T47D (cell line): ENCODE results near the gene SLC31A1.

Experiments
- DNase-seq, 2 experiments: peaks; one replicate each; pipeline versions ENCODE4 v3.0.0 to v3.0.0-alpha.2; 2011 to 2012; ENCODE audit warnings: low read depth in 1 of 2, low spot score in 1 of 2
- JUND ChIP-seq: IDR thresholded peaks from 2 replicates; pipeline ENCODE4 v1.6.1; 2012; ENCODE audit warnings: low read depth
- in situ Hi-C: cut with HindIII; loops from 2 replicates; pipeline ENCODE4 v1.10.0; 2016; ENCODE audit warnings: low sequenced_read_pairs, low pct_unique_long_range_greater_than_20kb

The SLC31A1 gene

GRCh38 chr9:113221003-113221799 is at the start of gene SLC31A1, which contains the start of gene FKBP15:
Gene SLC31A1, plus strand, starts transcription at chr9:113221544. Its CDS starts 34,605 bp downstream, at chr9:113256149.
Gene FKBP15, minus strand, starts transcription at chr9:113221277. Its CDS starts 34 bp downstream, at chr9:113221243.
- no peak for TF ChIP-seq JUND
- DNase-seq: peak; percentile 95 to 99
- in situ Hi-C loops: no loop called here

DNA sequence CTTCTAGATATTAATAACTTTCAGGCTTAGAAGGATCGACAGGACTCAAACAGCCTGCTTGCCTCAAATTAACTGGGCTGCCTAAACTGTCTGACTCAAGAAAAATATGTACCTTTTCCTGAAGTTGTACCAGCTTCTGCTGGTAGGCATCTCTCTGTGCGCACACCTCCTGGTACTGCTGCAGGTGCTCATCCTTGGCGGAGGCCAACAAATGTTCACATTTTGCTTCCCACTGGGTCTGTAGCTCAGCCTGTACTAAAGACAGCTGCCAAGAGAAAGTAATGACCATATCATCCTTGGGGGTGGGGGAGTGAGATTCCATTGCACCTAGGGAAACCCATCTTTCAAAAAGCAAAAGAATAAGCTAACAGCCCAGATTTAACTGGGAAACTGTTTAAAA is 48.0 kb upstream of the SLC31A1 start:
- in situ Hi-C loops: no loop called here
- no peak for TF ChIP-seq JUND
- DNase-seq: no peak

DNA sequence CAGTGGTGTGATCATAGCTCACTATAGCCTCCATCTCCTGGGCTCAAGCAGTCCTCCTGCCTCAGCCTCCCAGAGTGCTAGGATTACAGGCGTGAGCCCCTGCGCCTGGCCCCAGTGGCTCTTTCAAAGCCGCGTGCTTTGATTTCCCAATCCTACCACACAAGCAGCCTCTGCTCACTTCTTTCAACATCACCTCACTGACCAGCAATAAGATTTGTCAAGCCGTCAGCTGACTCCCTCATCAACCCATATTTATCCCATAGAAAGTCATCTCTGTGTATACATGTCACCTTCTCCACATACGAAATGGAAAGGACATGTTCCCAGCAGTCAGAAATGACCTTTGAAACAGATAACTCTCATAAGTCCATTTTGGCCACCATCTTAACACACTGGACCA is 44.5 kb upstream of the SLC31A1 start:
- TF ChIP-seq JUND: no peak
- in situ Hi-C loops: no loop called here
- DNase-seq: no peak

- no peak for TF ChIP-seq JUND
- in situ Hi-C loops: no loop called here
- DNase-seq: no peak
Observed at GRCh38 chr9:113177251-113177650, 44.1 kb upstream of the SLC31A1 start.

- DNase-seq: no peak
- TF ChIP-seq JUND: no peak
- in situ Hi-C loops: no loop called here
Observed at GRCh38 chr9:113178087-113178486, 43.3 kb upstream of the SLC31A1 start.

- no peak for DNase-seq
- TF ChIP-seq JUND: no peak
- in situ Hi-C loops: no loop called here
Observed at GRCh38 chr9:113179839-113180238, 41.5 kb upstream of the SLC31A1 start.

- in situ Hi-C loops: no loop called here
- no peak for TF ChIP-seq JUND
- no peak for DNase-seq
Observed at GRCh38 chr9:113181165-113181564, 40.2 kb upstream of the SLC31A1 start.

DNA sequence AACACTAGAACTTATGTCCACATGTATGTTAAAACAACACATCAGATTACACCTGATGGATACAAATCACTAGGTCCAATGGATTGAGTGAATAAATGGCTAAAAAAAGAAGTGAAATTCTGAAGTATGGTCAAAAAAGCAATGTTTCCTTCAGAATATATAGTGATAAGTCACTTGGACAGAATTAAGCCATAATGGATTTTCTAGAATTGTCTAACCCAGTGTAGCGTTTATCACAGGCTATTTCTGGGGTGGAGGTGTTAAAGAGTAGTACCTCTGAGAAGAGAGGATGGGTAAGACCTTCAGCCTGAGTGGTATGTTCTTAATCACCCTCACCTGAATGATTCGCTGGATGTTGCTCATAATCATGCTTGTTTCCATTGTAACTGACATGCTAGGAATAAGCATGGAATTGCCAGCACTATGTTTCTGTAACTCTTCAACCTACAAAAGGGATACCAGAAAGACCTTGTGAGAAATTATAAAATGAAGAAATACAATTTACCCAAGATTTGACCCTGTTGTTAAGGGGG is 37.3 kb upstream of the SLC31A1 start:
- no peak for TF ChIP-seq JUND
- in situ Hi-C loops: no loop called here
- DNase-seq: no peak

DNA sequence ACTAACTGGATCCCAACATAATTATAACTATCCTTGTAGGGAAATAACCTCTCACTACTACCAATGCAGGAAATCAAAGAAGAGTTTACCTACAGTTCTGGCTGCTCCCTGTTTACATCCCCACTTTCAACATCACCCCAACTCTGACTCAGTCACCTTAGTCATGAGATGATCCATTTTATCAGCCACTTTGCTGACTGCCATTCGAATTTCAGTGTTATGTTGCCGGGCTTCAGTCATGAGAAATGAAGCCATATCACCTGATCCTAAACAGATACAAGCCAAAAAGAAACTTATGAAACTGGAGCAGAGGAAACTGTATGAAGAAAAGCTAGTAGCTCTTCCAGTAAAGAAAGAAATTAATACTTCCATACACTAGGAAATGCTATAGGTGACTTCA is 36.8 kb upstream of the SLC31A1 start:
- in situ Hi-C loops: no loop called here
- TF ChIP-seq JUND: no peak
- no peak for DNase-seq

DNA sequence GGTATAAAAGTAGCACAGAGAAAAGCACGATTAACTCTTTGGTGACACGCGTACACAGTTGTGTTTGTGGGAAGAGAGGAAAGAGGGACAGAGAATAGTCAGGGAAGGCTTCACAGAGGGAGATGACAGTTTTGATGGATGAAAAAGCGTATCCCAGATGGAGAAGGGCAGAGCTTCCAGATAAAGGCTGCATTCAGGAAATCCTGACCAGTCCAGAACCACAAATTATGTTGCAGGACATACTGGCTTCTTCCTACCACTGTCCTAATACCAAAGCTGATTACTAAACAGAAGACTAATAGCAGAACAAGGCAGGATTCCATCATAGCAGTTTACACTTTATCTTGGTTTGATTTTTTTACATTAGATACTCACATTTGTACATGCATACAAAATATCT is 36.1 kb upstream of the SLC31A1 start:
- DNase-seq: no peak
- TF ChIP-seq JUND: no peak
- in situ Hi-C loops: no loop called here

- no peak for TF ChIP-seq JUND
- in situ Hi-C loops: no loop called here
- DNase-seq: no peak
Observed at GRCh38 chr9:113186137-113186755, 35.1 kb upstream of the SLC31A1 start.

DNA sequence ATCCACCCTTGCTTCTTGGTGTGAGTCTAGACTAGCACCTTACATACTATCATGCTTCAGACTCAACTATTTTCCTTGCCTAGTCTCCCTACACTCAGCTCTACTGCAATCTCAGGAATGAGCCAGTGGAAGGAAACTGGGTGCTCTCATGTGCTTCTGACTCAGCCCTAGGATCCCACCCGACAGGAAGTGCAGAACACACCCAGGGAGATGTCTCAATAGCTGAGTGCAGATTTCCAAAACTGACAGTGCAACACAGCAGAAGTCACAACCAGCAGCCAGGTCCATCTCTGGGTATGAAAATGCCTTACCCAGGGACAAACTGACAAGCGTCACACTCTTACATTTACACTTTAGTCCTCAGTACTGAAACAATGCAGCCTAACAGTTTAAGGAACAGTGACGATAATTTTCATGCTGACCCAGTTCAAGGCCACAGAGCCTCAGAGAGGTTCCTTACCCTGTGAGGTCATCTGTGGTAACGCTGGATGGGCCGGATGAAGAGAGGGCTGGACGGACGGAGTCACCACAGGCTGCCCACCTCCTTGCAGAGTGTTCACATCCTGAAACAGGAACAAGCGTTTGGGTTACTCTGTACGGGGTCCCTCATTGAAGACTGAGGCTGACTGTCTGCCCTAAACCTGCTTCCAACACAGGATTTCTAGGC is 33.3 kb upstream of the SLC31A1 start:
- no peak for TF ChIP-seq JUND
- in situ Hi-C loops: no loop called here
- no peak for DNase-seq

GRCh38 chr9:113192455-113192854 is 28.9 kb upstream of the SLC31A1 start:
- TF ChIP-seq JUND: no peak
- DNase-seq: no peak
- in situ Hi-C loops: no loop called here
